ENCODE measurements around the gene RASA2. TPM values are rescaled to one million over a fixed set of nuclear protein-coding genes. Genes with fewer than 3 reads are reported as not detected.

Gene RASA2
- total and polyA plus RNA-seq, 9 of the 15 experiments (the other 6 are each of a cell fraction or from before 2014, with no cell fraction given): 2.0 to 12.8 (median 9.5) TPM

DNA sequence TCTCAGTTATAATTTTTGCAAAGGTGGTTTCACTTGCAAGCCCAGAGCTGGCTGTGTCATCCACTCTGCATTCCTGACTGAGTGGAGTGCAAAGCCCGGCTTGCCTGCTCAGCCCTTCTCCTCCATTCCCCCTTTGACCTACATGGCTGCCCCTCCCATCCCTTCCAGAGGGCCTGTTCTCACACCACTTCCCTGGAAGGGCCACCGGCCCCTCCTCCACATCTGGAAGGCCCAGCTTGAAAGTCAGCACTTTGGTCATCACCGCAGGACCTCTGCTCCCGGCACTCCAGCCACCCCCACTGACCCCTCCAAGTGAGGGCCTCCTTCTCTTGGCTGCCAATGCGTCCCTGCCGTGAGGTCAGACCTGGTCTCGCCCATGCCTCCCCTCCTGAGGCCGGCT, 177.2 kb downstream of the RASA2 start (continued):
- TF ChIP-seq VEZF1 (CRISPR knock-in tag; IDR thresholded peaks at IDR 0.05): no peak

Other genes starting within 250 kb of the RASA2 start
- gene ZBTB38, start 118.5 kb upstream of the RASA2 start, total RNA-seq (2014; rRNA removed): 22.9 and 24.8 TPM in 2 replicates
- gene ZBTB38, start 118.5 kb upstream of the RASA2 start, total RNA-seq (2014; rRNA removed; fragmentation: Illumina TruSeq; extraction: Trizol): 39.4 and 43.6 TPM in 2 replicates
- 33.5 and 33.7 TPM in 2 replicates for gene ZBTB38, start 118.5 kb upstream of the RASA2 start, total RNA-seq (2015; rRNA removed; fragmentation: Illumina TruSeq; extraction: Trizol)
- 30.7 and 36.3 TPM in 2 replicates for gene ZBTB38, start 118.5 kb upstream of the RASA2 start, total RNA-seq (2021)
- gene ZBTB38, start 118.5 kb upstream of the RASA2 start, polyA plus RNA-seq (2011; rRNA removed): 18.0 and 22.5 TPM in 2 replicates
- 24.0 and 26.2 TPM in 2 replicates for gene ZBTB38, start 118.5 kb upstream of the RASA2 start, polyA plus RNA-seq (2014; fragmentation: Illumina TruSeq; extraction: Trizol)
- 10 to 100 TPM; 14.2 to 17.9 TPM for gene ZBTB38, start 118.5 kb upstream of the RASA2 start, polyA plus RNA-seq (2014; fragmentation: Nextera tagmentation; extraction: Ambion mirVana)
- 12.1 and 12.6 TPM in 2 replicates for gene ZBTB38, start 118.5 kb upstream of the RASA2 start, polyA plus RNA-seq (2014; rRNA removed)

Data from K562 (cell line).